Fibroblast of skin of scalp (primary cell): ENCODE results near the gene GPBP1L1.
"Not testable (repeated sequence)": the region's sequence is repeated elsewhere in the genome, so short reads cannot be mapped to it uniquely, and the experiment has no call there.

Experiments
- DNase-seq: peaks from one replicate; pipeline ENCODE4 v3.0.0-alpha.2; 2013

Gene GPBP1L1

DNA sequence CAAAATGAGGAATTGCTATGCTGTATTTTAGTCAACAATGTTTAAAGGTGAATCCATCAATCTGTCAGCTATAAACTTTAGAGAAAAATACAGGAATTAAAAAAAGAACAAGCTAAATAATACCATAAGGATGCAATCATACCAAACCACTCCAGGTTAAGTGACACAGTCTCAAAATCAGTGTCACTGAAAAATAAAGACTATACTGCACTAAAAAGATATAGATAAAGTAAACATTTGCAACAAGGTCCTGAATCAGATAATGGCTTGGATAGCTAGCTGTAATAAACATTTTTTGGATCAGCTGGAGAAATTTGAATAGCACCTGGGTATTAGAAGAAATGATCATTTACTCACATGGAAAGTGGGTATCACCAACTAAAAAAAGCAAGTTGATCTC is 7.8 kb downstream of the GPBP1L1 start:
- DNase-seq = no peak

GRCh38 chr1:45677751-45678245 is 8.5 kb downstream of the GPBP1L1 start:
- no peak for DNase-seq

GRCh38 chr1:45676553-45676952 is 9.8 kb downstream of the GPBP1L1 start:
- DNase-seq = not testable (repeated sequence)

DNA sequence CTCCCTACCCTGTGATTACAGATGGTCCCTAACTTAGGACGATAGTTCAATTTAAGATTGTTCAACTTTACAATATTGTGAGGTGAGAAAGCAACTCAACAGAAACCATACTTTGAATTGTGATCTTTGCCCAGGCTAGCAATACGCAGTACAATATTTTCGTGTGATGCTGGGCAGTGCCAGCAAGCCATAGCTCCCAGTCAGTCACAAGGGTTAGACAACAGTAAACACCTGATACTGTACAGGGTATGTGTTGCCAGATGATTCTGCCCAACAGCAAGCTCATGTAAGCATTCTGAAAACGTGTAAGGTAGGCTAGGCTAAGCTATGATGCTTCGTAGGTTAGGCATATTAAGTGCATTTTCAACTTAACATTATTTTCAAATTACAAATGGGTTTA is 11.9 kb downstream of the GPBP1L1 start:
- DNase-seq = no peak

GRCh38 chr1:45673956-45674355 is 12.4 kb downstream of the GPBP1L1 start:
- peak; percentile 62 for DNase-seq

DNA sequence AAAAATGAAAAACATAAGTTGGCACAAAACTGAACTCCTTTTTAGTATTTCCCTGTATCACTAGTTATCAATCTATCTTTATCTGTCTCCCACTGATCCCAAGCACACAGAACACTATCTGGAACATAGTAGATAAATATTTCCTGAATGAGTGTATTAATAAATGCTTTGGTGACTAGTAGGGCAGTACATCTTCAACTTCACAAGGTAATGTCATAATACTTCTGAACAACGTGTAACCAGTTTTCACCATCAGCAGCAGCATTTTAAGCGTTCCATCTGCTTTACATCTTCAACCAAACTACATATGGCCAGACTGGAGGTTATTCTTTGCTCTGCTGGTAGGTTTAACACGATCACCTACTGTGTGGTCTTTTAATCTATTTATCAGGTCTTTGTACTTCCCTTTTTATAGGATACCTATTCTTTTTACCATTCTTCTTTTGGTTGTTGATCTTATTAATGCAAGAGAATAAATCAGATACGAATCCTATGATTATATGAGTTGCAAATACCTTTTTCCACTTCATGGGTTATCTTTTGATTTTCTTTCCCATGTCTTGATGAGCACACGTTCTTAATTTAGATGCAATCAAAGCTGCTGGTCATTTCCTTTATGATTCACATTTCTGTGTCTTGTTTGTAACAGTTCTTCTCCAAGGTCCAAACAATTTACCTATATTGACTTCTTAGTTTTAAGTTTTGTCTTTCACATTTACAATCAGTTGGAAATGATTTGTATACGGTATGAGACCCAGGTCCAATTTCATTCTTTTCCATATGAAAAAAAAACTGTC is 16.3 kb downstream of the GPBP1L1 start:
- peak; percentile 53 for DNase-seq

DNA sequence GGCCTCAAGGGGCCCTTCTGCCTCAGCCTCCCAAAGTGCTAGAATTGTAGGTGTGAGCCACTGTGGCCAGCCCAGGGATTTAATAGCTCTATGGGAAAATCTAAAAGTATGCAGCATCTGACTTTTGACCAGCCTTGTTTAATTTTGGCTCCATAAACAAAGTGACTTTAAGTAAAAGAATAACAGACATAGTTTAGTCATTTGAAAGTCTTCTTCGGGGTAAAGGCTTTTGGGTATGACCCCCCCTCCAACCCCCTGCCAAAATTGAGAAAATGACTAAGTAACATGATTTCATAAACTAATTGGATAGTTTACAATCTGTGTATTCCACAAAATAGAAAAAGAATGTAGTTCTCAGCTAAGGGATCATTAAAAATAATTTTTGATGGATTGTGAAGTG is 17.0 kb downstream of the GPBP1L1 start:
- DNase-seq = peak; percentile 60

- no peak for DNase-seq
Measured at GRCh38 chr1:45668526-45668925, 17.8 kb downstream of the GPBP1L1 start.

GRCh38 chr1:45667321-45668111 is 18.8 kb downstream of the GPBP1L1 start:
- DNase-seq = no peak

DNA sequence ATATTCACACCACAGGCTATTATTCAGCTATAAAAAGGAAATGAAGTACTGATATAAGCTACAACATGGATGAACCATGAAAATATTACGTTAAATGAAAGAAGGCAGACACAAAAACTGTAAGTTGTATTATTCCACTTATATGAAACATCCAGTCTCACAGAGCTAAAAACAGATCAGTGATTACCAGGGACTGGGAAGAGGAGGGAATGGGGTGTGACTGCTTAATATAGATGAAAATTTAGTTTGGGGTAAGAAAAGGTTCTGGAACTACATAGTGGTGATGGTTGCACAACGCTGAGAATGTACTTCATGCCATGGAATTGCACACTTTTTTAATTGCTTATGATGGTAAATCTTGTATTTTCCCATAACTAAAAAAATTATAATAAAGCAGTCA is 19.5 kb downstream of the GPBP1L1 start:
- no peak for DNase-seq

- DNase-seq = no peak
Measured at GRCh38 chr1:45660336-45660735, 26.0 kb downstream of the GPBP1L1 start.

DNA sequence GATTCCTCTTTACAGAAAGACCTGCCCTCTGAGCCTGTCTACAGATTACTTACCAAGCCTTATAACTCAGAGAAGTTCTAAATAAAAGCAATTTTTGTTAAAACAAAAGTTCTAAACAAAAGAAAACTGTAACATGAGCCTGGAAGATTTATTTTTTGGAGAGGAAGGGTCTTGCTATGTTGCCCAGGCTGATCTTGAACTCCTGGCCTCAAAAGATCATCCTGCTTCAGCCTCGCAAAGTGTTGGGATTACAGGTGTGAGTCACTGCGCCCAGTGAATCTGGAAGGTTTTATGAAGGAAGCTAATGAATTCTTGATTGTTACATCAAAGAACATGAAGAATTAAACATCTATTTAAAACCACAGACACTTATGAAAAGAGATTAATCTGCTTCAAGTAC is 27.1 kb downstream of the GPBP1L1 start:
- DNase-seq = no peak

DNA sequence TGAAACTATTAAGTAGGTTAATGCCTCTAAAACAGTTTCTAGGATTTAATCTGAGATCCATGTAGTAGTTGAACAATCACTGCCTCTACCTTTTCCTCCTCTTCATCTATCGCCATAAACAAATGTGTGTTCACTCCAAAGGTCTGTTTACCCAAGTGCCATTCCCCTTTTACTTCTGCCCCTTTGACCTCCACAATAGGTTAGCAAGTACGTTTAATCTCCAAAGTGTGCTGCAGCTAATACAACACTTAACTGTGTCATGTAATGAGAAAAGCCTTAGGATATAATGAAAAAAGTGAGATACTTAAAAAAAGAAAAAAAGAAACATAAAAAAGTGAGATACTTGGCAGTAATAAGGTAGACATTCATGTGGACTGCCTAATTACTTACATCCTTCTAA is 28.2 kb downstream of the GPBP1L1 start:
- DNase-seq = no peak

- DNase-seq = no peak
Measured at GRCh38 chr1:45656573-45657226, 29.6 kb downstream of the GPBP1L1 start.

DNA sequence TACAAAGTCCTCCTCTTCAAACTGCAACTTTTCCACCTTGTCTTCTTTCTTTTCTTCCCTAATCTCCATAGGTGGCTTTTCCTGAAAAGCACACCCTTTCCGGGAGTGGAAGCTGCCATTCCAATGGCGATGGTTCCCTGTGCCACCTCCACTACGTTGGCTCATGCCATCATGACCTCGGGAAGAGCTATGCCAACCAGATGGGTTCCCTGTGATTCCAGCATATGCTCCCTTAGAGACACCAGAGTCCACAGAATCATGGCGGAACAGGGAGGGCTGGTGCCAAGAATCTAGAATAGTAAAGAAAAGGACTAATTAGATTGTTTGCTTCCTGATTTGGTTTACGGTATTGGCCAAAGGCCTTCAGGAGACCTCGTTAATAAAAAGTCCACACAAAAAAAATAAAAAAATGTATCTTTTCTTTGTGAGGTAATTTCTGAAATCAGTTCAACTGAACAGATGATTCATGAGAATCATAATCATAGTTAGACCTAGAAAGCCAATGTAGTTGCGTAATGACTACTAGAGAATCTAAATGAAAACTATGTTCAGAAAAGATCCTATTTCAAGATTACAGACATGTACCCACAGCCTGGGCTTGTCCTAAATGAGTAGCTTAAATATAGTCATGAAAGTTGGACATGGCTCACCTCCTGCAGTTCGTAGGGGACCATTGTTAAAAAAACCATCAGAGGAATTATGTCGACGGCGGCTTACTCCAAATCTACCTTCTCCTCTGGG is 31.6 kb downstream of the GPBP1L1 start:
- DNase-seq = no peak

- DNase-seq = no peak
Measured at GRCh38 chr1:45647248-45648021, 38.9 kb downstream of the GPBP1L1 start.

DNA sequence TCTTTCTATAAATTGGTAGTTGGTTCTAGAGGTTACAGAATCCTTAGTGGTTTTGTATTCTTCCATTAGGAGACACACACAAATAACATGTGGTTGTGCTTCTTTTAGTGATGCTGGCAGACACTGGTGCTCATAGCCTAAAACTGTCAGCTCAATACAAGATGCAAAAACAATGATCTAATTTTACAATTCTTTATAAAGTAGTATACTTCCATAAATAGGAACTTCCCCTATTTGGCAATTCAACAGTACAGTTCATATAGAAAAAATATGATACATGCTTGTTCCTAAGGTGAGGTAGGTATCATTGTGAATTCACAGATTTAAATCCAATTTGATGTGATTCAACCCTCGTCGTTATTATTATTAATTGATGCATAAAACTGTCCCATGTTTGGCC is 41.7 kb downstream of the GPBP1L1 start:
- DNase-seq = no peak

DNA sequence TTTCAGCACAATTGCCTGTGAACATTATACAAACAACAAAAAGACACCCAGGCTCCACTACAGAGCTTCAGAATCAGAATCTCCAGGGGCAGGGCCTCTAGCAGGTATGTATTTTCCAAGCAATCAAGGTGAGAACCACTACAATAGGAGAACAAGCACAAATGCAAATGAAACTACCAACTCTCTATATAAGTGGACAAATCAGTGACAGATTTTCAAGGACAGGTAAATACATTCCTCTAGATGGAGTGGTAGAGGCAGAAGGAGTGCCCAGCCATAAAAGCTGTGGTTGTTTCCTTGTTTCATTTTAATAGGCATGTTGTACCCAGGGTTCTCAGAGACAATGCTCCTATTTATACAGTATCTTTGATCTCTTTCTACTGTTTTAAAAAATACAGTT is 42.4 kb downstream of the GPBP1L1 start:
- DNase-seq = no peak

DNA sequence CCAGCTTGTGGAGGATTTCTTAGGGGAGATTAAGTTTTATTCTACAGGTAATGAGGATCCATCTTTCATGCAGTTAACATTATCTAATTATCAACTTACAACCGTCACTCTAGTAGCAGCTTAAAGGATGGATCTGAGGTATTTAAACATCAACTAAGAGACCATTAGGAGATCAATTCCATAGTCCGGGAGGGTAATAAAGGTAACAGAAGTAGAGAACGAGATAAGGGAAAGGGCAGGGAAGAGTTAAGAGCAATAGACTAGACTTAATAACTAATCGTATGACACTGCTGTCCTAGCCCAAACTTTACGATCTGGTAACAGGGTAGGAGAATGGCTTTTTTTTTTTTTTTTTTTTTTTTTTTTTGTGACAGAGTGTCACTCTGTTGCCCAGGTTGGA is 43.0 kb downstream of the GPBP1L1 start:
- DNase-seq = no peak

DNA sequence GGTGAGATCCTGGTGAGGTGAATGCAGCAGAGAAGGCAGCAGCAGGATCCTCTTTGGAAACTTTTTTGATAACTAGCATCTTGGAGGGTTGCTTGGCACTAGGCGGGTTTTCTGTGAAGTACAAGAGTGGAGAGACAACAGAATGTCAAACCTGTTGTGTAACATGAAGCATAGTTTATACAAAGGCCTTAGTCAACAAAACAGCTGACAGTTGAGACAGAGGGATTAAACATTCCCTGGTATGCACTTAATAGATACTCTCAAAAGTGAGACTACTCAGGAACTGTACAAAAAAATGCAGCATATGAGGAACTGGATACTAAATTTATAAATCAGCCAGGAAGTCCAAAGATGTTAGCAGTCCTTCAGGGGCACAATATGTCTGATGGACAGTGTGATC is 46.0 kb downstream of the GPBP1L1 start:
- DNase-seq = no peak

GRCh38 chr1:45635211-45635610 is 51.1 kb downstream of the GPBP1L1 start:
- no peak for DNase-seq

GRCh38 chr1:45630429-45630828 is 55.9 kb downstream of the GPBP1L1 start:
- DNase-seq = no peak
